Astrocyte (in vitro differentiated cells and primary cell): ENCODE measurements around the gene SIGLEC12.

Source experiments
- CTCF ChIP-seq: IDR thresholded peaks from 2 replicates; pipeline ENCODE4 v1.5.1; 2011; ENCODE audit warnings: low read depth, mild to moderate bottlenecking, inconsistent platforms, low read length, moderate library complexity; ENCODE audit not compliant: insufficient read depth
- EZH2 ChIP-seq: IDR thresholded peaks from 2 replicates; pipeline ENCODE4 v1.6.1; 2012; ENCODE audit warnings: mild to moderate bottlenecking, low read length, inconsistent platforms; ENCODE audit not compliant: insufficient read depth

- TF ChIP-seq CTCF (no peak), EZH2 (no peak)
Observed at GRCh38 chr19:51547397-51548212, 46.0 kb upstream of the SIGLEC12 start.
